HepG2 (cell line): ENCODE measurements around the gene C1orf87.

Experiments used
- GABPA ChIP-seq, 2 experiments: IDR thresholded peaks; 2 replicates each; pipeline ENCODE4 v1.6.1; 2011 to 2016; ENCODE audit warnings: low read depth in 2 of 2, low read length in 1 of 2, missing biosample characterization in 1 of 2, missing genetic modification characterization in 1 of 2
- MAFK ChIP-seq, 2 experiments: IDR thresholded peaks in 1 of 2; conservative IDR thresholded peaks in 1 of 2; 2 replicates each; pipeline ENCODE4 v1.6.1; 2011; ENCODE audit warnings: improper control_type of control experiment in 2 of 2, low read length in 2 of 2
- MAZ ChIP-seq, 2 experiments: sonication (generic) in 1 of 2; formaldehyde crosslinking in 1 of 2; IDR thresholded peaks; 2 replicates each; pipeline versions ENCODE4 v1.5.0 to v1.6.1; 2012 to 2020; ENCODE audit warnings: low read depth in 2 of 2, mild to moderate bottlenecking in 2 of 2, borderline replicate concordance in 1 of 2, improper control_type of control experiment in 1 of 2, low read length in 1 of 2, missing genetic modification reagents in 1 of 2, moderate library complexity in 1 of 2
- MLX ChIP-seq: IDR thresholded peaks from 2 replicates; pipeline ENCODE4 v1.6.1; 2016
- POLR2AphosphoS5 ChIP-seq: IDR thresholded peaks from 2 replicates; pipeline ENCODE4 v1.6.1; 2012; ENCODE audit warnings: low read depth, low read length
- TGIF2 ChIP-seq: IDR thresholded peaks from 2 replicates; pipeline ENCODE4 v1.6.1; 2016; ENCODE audit warnings: control low read depth, missing compliant biosample characterization
- YY1 ChIP-seq: IDR thresholded peaks from 2 replicates; pipeline ENCODE4 v1.6.1; 2011; ENCODE audit warnings: low read length, low read depth, moderate library complexity, mild to moderate bottlenecking; ENCODE audit not compliant: insufficient read depth, insufficient replicate concordance
- ZEB1 ChIP-seq: IDR thresholded peaks from 2 replicates; pipeline ENCODE4 v1.6.1; 2012; ENCODE audit warnings: mild to moderate bottlenecking, low read depth, inconsistent platforms; ENCODE audit not compliant: insufficient replicate concordance
- ZGPAT ChIP-seq: IDR thresholded peaks from 2 replicates; pipeline ENCODE4 v1.6.1; 2016; ENCODE audit warnings: mild to moderate bottlenecking
- ZNF34 ChIP-seq: sonication (generic); formaldehyde crosslinking; IDR thresholded peaks from 2 replicates; pipeline ENCODE4 v1.4.0; 2020; ENCODE audit warnings: mild to moderate bottlenecking, missing genetic modification reagents, borderline replicate concordance
- ZNF607 ChIP-seq: sonication (generic); formaldehyde crosslinking; IDR thresholded peaks from 2 replicates; pipeline ENCODE4 v1.5.1; 2020; ENCODE audit warnings: missing genetic modification reagents, mild to moderate bottlenecking, borderline replicate concordance
- TF ChIP-seq, protein P1 (sequence below): sonication (generic); formaldehyde crosslinking; IDR thresholded peaks from 2 replicates; pipeline ENCODE4 v1.5.0; 2020; ENCODE audit warnings: mild to moderate bottlenecking, missing genetic modification reagents, moderate library complexity

DNA sequence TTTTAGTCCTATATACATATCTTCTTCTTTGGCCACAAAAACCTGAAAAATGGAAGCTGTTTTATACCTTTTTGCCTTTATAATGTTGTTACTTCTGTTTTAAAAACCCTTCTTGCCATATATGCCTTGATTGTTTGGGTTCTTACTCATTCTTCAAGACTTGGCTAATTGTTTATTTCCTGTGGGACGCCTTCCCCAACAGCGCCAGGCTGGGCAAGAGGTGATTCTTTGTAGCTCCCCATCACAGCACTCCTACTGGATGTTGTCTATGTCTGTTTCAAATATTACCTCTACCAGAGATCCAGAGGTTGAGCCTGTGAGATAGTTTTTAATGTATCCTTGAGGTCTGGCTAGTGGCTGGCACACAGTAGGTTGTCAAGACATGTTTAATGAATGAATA, 73.8 kb downstream of the C1orf87 start:
- TF ChIP-seq POLR2AphosphoS5, result no peak
- no peak for TF ChIP-seq ZNF34
- no peak for TF ChIP-seq MLX (CRISPR knock-in tag)
- TF ChIP-seq GABPA (IDR thresholded peaks at IDR 0.05; ENCODE audit: low read depth, low read length), result no peak
- TF ChIP-seq GABPA (CRISPR knock-in tag; IDR thresholded peaks at IDR 0.05; ENCODE audit: low read depth), result no peak
- no peak for TF ChIP-seq TGIF2 (CRISPR knock-in tag)
- no peak for TF ChIP-seq ZNF607 (CRISPR knock-in tag)
- TF ChIP-seq MAFK (conservative IDR thresholded peaks at IDR 0.05 in 1 of 2, IDR thresholded peaks at IDR 0.05 in 1 of 2; ENCODE audit: low read length in 2 of 2), result no peak
- TF ChIP-seq ZGPAT (CRISPR knock-in tag), result no peak
- no peak for TF ChIP-seq YY1
- no peak for TF ChIP-seq MAZ (IDR thresholded peaks at IDR 0.05; ENCODE audit: borderline replicate concordance, low read depth, low read length)
- no peak for TF ChIP-seq MAZ (CRISPR knock-in tag; IDR thresholded peaks at IDR 0.05; ENCODE audit: low read depth)
- no peak for TF ChIP-seq ZEB1
- TF ChIP-seq, protein P1, sequence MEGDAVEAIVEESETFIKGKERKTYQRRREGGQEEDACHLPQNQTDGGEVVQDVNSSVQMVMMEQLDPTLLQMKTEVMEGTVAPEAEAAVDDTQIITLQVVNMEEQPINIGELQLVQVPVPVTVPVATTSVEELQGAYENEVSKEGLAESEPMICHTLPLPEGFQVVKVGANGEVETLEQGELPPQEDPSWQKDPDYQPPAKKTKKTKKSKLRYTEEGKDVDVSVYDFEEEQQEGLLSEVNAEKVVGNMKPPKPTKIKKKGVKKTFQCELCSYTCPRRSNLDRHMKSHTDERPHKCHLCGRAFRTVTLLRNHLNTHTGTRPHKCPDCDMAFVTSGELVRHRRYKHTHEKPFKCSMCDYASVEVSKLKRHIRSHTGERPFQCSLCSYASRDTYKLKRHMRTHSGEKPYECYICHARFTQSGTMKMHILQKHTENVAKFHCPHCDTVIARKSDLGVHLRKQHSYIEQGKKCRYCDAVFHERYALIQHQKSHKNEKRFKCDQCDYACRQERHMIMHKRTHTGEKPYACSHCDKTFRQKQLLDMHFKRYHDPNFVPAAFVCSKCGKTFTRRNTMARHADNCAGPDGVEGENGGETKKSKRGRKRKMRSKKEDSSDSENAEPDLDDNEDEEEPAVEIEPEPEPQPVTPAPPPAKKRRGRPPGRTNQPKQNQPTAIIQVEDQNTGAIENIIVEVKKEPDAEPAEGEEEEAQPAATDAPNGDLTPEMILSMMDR (CRISPR knock-in tag), result no peak
